Measurements from ENCODE around the gene UBE2R2. TPM values are rescaled to one million over a fixed set of nuclear protein-coding genes. Genes with fewer than 3 reads are reported as not detected.

UBE2R2 gene
- total and polyA plus RNA-seq, 2 donors (not counting 3 experiments of a cell fraction or from before 2014, with no cell fraction given), result 23.9 to 54.3 TPM

- intact Hi-C loops (cut with micrococcal nuclease), result no loop called here
- Histone ChIP-seq H3K27ac (ENCODE audit: insufficient read depth, low read depth, low read length) (no peak overlapping the region), H3K4me1 (ENCODE audit: control insufficient read depth, extremely low read depth, insufficient read depth, low read length) (peaks cover 8% of the 10 kb centered on the region), H3K79me2 (ENCODE audit: control insufficient read depth, insufficient read depth, low read length) (peaks cover 74% of the 10 kb centered on the region), H2AFZ (ENCODE audit: low read depth, low read length) (no peak overlapping the region), H3K9ac (replicated peaks; ENCODE audit: extremely low read depth, insufficient read depth, low read length) (no peak overlapping the region), H3K36me3 (ENCODE audit: control insufficient read depth in 2 of 2, extremely low read depth in 1 of 2, insufficient read depth in 2 of 2, low read length in 2 of 2) (no peaks in the 10 kb centered on the region), H4K20me1 (replicated peaks; ENCODE audit: control insufficient read depth, extremely low read depth, insufficient read depth, low read length) (peaks cover 4% of the 10 kb centered on the region), H3K9me3 (replicated peaks; ENCODE audit: control insufficient read depth, insufficient read depth, low read length) (no peaks in the 10 kb centered on the region), H3K4me2 (ENCODE audit: insufficient read depth, low read length) (no peak overlapping the region), H3K9me1 (replicated peaks; ENCODE audit: control insufficient read depth, extremely low read depth, insufficient read depth, low read length) (peaks cover 3% of the 10 kb centered on the region), H3K4me3 (replicated peaks in 1 of 3; ENCODE audit: insufficient read depth in 1 of 3, low read depth in 1 of 3, low read length in 3 of 3) (no peak overlapping the region), H3K27me3 (ENCODE audit: control insufficient read depth in 2 of 2, insufficient read depth in 2 of 2, low read length in 2 of 2) (no peaks in the 10 kb centered on the region)
- dilution Hi-C loops (cut with MboI; ENCODE audit: extremely low pct_ligation_motif_present, low sequenced_read_pairs), result no loop called here
- POLR2A ChIA-PET, result no interaction called here
- TF ChIP-seq POLR2A (IDR thresholded peaks at IDR 0.05; ENCODE audit: low read depth, low read length) (no peak), EZH2 (IDR thresholded peaks at IDR 0.05; ENCODE audit: borderline replicate concordance, low read depth, low read length, severe bottlenecking) (no peak), CTCF (IDR thresholded peaks at IDR 0.05; ENCODE audit: extremely low read depth in 1 of 2, insufficient read depth in 1 of 2, low read depth in 1 of 2, low read length in 2 of 2) (no peak), GATA2 (IDR thresholded peaks at IDR 0.05; ENCODE audit: insufficient read depth, insufficient read length, low read depth, low read length) (no peak), MYC (IDR thresholded peaks at IDR 0.05; ENCODE audit: low read depth, low read length) (no peak), MAX (IDR thresholded peaks at IDR 0.05; ENCODE audit: insufficient read depth, insufficient read length) (no peak), JUN (IDR thresholded peaks at IDR 0.05; ENCODE audit: borderline replicate concordance, insufficient read depth, insufficient read length, low read depth) (no peak), POLR2AphosphoS5 (IDR thresholded peaks at IDR 0.05; ENCODE audit: insufficient read depth, low read depth, low read length) (no peak), FOS (IDR thresholded peaks at IDR 0.05; ENCODE audit: borderline replicate concordance, insufficient read depth, low read length) (no peak)
- FAIRE-seq (no peak), DNase-seq (ENCODE audit: low read depth, low spot score) (no peak)
- BruUV-seq (replicated peaks), result no TSS peak
- CTCF ChIA-PET, result interaction anchor here (1.5 to 1.9 kb wide), 3 partner anchors 9 to 80 kb away, joined by 3 to 9 read pairs (median 6); no protein-coding TSS in a partner anchor
These were observed 76.9 kb downstream of the UBE2R2 start for GRCh38 chr9:33893861-33894260.
